Cardiac muscle cell (in vitro differentiated cells and primary cell): ENCODE measurements around the gene DMPK. TPM values are rescaled to one million over a fixed set of nuclear protein-coding genes. Genes with fewer than 3 reads are reported as not detected.

Source experiments
- DNase-seq, 2 donors: peaks; one replicate each; pipeline versions ENCODE4 v3.0.0 to v3.0.0-alpha.2; 2010 to 2017; ENCODE audit warnings: low read depth in 1 of 2, low spot score in 1 of 2
- H3K27ac ChIP-seq: fragments of 200-600 bp; sonication (generic); 2 replicates; pipeline ENCODE4 v1.5.1; 2016
- H3K27me3 ChIP-seq: fragments of 200-600 bp; sonication (generic); 2 replicates; pipeline ENCODE4 v1.6.0; 2016; ENCODE audit warnings: control low read depth
- H3K36me3 ChIP-seq: fragments of 200-600 bp; sonication (generic); 2 replicates; pipeline ENCODE4 v1.5.1; 2016; ENCODE audit warnings: control low read depth
- H3K4me1 ChIP-seq: fragments of 200-600 bp; sonication (generic); 2 replicates; pipeline ENCODE4 v1.8.1; 2017; ENCODE audit warnings: low read depth, mild to moderate bottlenecking, mixed run types
- H3K4me3 ChIP-seq: fragments of 200-600 bp; sonication (generic); 2 replicates; pipeline ENCODE4 v1.5.1; 2016; ENCODE audit warnings: mild to moderate bottlenecking
- H3K9me3 ChIP-seq: fragments of 200-600 bp; sonication (generic); 2 replicates; pipeline ENCODE4 v1.5.1; 2017; ENCODE audit warnings: low read depth, mild to moderate bottlenecking, control low read depth
- polyA plus RNA-seq: library from polyadenylated mRNA; unstranded; fragments of >200 nt; fragmentation: Nextera tagmentation; extraction: Ambion mirVana; gene quantifications from 2 replicates; pipeline ENCODE4 v1.2.1, GENCODE V29; 2016
- total RNA-seq: library from RNA; depleted of rRNA; stranded (reverse); fragments of >200 nt; gene quantifications from 2 replicates; pipeline ENCODE4 v1.2.3, GENCODE V29; 2016
- TF ChIP-seq, protein P1 (sequence below): IDR thresholded peaks from 2 replicates; pipeline ENCODE4 v1.5.1; 2012; ENCODE audit warnings: low read depth, mild to moderate bottlenecking, low read length

The DMPK gene
- total and polyA plus RNA-seq, 2 experiments from 2014 or later = 98.7 to 142 TPM

- H3K36me3 ChIP-seq = no peaks in the 10 kb centered on the region
- no peak for DNase-seq
- H3K4me3 ChIP-seq = peak overlapping the region; percentile 54
- no peaks in the 10 kb centered on the region for H3K27me3 ChIP-seq
- TF ChIP-seq, protein P1, sequence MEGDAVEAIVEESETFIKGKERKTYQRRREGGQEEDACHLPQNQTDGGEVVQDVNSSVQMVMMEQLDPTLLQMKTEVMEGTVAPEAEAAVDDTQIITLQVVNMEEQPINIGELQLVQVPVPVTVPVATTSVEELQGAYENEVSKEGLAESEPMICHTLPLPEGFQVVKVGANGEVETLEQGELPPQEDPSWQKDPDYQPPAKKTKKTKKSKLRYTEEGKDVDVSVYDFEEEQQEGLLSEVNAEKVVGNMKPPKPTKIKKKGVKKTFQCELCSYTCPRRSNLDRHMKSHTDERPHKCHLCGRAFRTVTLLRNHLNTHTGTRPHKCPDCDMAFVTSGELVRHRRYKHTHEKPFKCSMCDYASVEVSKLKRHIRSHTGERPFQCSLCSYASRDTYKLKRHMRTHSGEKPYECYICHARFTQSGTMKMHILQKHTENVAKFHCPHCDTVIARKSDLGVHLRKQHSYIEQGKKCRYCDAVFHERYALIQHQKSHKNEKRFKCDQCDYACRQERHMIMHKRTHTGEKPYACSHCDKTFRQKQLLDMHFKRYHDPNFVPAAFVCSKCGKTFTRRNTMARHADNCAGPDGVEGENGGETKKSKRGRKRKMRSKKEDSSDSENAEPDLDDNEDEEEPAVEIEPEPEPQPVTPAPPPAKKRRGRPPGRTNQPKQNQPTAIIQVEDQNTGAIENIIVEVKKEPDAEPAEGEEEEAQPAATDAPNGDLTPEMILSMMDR = no peak
- no peaks in the 10 kb centered on the region for H3K9me3 ChIP-seq
- H3K4me1 ChIP-seq = peaks cover 20% of the 10 kb centered on the region
- peak overlapping the region; percentile 74 for H3K27ac ChIP-seq
These were observed 32.0 kb upstream of the DMPK start for GRCh38 chr19:45814166-45814780.

DNA sequence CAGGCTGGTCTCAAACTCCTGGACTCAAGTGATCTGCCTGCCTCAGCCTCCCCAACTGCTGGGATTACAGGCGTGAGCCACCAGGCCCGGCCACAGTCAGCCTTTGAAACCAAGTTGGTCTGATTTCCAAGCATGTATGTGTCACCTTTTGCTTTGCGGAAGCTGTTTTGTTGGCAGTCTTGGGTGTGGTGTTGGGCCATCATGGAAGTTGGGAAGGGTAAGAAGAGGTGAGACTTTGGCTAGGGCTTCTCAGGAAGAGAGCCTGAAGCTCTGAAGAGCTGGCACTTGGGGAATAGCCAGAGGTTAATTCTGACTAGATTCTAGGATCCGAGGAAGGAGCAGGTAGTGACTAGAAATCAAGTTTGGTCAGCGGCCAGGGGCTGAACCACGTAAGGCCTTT is 30.0 kb upstream of the DMPK start:
- TF ChIP-seq, protein P1 = no peak
- H3K9me3 ChIP-seq = no peaks in the 10 kb centered on the region
- no peak for DNase-seq
- no peaks in the 10 kb centered on the region for H3K27me3 ChIP-seq
- H3K4me1 ChIP-seq = peaks cover 14% of the 10 kb centered on the region
- H3K4me3 ChIP-seq = no peak overlapping the region
- H3K27ac ChIP-seq = no peak overlapping the region
- no peaks in the 10 kb centered on the region for H3K36me3 ChIP-seq

DNA sequence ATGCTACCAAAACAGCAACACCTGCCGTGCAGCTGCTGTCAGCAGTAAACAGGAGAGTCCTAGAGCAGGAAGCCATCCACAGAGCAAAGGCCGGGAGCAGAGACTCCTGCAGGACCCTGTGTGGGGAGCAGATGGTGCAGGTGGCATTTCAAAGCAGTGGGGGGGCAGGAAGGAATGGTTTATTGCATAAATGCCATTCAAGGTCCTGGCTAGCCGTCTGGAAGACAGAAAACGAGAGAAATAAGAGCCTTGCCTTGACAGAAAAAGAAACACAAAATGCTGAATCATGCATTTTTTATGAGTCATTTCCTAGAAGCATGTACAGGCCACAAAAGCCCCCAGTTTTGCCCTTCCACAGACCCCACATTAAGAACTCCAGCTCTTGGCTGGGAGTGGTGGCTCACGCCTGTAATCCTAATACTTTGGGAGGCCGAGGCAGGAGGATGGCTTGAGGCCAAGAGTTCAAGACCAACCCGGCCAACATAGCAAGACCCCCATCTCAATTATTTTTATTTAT is 27.4 kb upstream of the DMPK start:
- peak in 1 of 2 donors; percentile 76 for DNase-seq
- H3K4me3 ChIP-seq = no peak overlapping the region
- TF ChIP-seq, protein P1 = no peak
- peaks cover 7% of the 10 kb centered on the region for H3K4me1 ChIP-seq
- H3K36me3 ChIP-seq = no peaks in the 10 kb centered on the region
- H3K9me3 ChIP-seq = no peaks in the 10 kb centered on the region
- no peaks in the 10 kb centered on the region for H3K27me3 ChIP-seq
- no peak overlapping the region for H3K27ac ChIP-seq

DNA sequence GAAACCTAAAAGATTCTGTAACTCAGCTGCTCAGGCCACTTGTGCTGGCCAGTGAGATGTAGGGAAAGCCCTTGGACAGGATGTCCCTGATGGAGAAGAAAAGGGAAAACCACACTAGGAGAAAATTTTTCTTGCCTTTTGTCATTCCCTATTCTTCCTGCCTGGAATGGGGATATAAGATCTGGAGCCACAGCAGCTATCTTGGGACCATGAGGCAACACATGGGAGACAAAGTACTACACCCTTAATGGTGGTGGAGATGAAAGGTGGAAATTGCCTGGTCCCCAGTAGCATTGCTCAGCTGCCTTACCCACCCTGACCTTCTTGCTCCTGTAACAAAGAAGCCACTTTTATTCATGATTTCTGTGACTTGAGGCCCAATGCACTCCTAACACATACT is 23.4 kb upstream of the DMPK start:
- no peak overlapping the region for H3K27ac ChIP-seq
- TF ChIP-seq, protein P1 = no peak
- no peaks in the 10 kb centered on the region for H3K4me1 ChIP-seq
- no peak overlapping the region for H3K4me3 ChIP-seq
- H3K27me3 ChIP-seq = no peaks in the 10 kb centered on the region
- H3K9me3 ChIP-seq = no peaks in the 10 kb centered on the region
- no peaks in the 10 kb centered on the region for H3K36me3 ChIP-seq
- no peak for DNase-seq

DNA sequence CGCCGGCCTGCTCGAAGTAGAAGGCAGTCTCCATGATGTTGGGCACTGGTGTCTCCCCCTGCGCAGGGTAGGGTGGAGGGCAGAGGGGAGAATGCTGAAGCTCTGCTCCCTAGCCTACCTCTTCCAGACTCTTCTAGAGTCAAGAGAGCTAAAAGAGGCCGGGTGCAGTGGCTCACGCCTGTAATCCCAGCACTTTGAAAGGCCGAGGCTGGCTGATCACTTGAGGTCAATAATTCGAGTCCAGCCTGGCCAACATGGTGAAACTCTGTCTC is 22.6 kb upstream of the DMPK start:
- no peaks in the 10 kb centered on the region for H3K27me3 ChIP-seq
- H3K9me3 ChIP-seq = no peaks in the 10 kb centered on the region
- TF ChIP-seq, protein P1 = no peak
- no peaks in the 10 kb centered on the region for H3K4me1 ChIP-seq
- no peak overlapping the region for H3K27ac ChIP-seq
- no peak for DNase-seq
- H3K36me3 ChIP-seq = no peaks in the 10 kb centered on the region
- no peak overlapping the region for H3K4me3 ChIP-seq
